Measurements from ENCODE around the gene SNX13.

The SNX13 gene

GRCh38 chr7:17932770-17933169 lies 7.5 kb downstream of the SNX13 start:
- no peak for TF ChIP-seq CTCF (IDR thresholded peaks at IDR 0.05; ENCODE audit: low read depth, low read length)
- Histone ChIP-seq H3K4me3 (ENCODE audit: low read depth, low read length) (no peak overlapping the region), H3K9me3 (ENCODE audit: severe bottlenecking) (no peaks in the 10 kb centered on the region), H3K36me3 (no peaks in the 10 kb centered on the region; the same call in 1 of the 2 replicates), H3K27me3 (ENCODE audit: insufficient read depth, low read depth, severe bottlenecking) (no peaks in the 10 kb centered on the region), H3K27ac (no peak overlapping the region)
- no peak for DNase-seq

GRCh38 chr7:17931069-17931468 lies 9.2 kb downstream of the SNX13 start:
- no peak overlapping the region for H3K27ac ChIP-seq
- H3K9me3 ChIP-seq (ENCODE audit: severe bottlenecking): no peaks in the 10 kb centered on the region
- H3K36me3 ChIP-seq: no peaks in the 10 kb centered on the region; the same call in 1 of the 2 replicates
- no peak for DNase-seq
- TF ChIP-seq CTCF (IDR thresholded peaks at IDR 0.05; ENCODE audit: low read depth, low read length): no peak
- no peak overlapping the region for H3K4me3 ChIP-seq (ENCODE audit: low read depth, low read length)
- no peaks in the 10 kb centered on the region for H3K27me3 ChIP-seq (ENCODE audit: insufficient read depth, low read depth, severe bottlenecking)

GRCh38 chr7:17930546-17930945 lies 9.7 kb downstream of the SNX13 start:
- H3K4me3 ChIP-seq (ENCODE audit: low read depth, low read length): no peak overlapping the region
- TF ChIP-seq CTCF (IDR thresholded peaks at IDR 0.05; ENCODE audit: low read depth, low read length): no peak
- H3K36me3 ChIP-seq: no peaks in the 10 kb centered on the region
- no peaks in the 10 kb centered on the region for H3K9me3 ChIP-seq (ENCODE audit: severe bottlenecking)
- DNase-seq: no peak
- H3K27me3 ChIP-seq (ENCODE audit: insufficient read depth, low read depth, severe bottlenecking): no peaks in the 10 kb centered on the region
- H3K27ac ChIP-seq: no peak overlapping the region

GRCh38 chr7:17929647-17930395 lies 10.5 kb downstream of the SNX13 start:
- Histone ChIP-seq H3K27me3 (ENCODE audit: insufficient read depth, low read depth, severe bottlenecking) (no peaks in the 10 kb centered on the region), H3K27ac (no peak overlapping the region), H3K4me3 (ENCODE audit: low read depth, low read length) (no peak overlapping the region), H3K36me3 (no peaks in the 10 kb centered on the region), H3K9me3 (ENCODE audit: severe bottlenecking) (no peaks in the 10 kb centered on the region)
- no peak for TF ChIP-seq CTCF (IDR thresholded peaks at IDR 0.05; ENCODE audit: low read depth, low read length)
- no peak for DNase-seq

- Histone ChIP-seq H3K9me3 (ENCODE audit: severe bottlenecking) (no peaks in the 10 kb centered on the region), H3K27me3 (ENCODE audit: insufficient read depth, low read depth, severe bottlenecking) (no peaks in the 10 kb centered on the region), H3K27ac (no peak overlapping the region), H3K36me3 (no peaks in the 10 kb centered on the region), H3K4me3 (ENCODE audit: low read depth, low read length) (no peak overlapping the region)
- TF ChIP-seq CTCF (IDR thresholded peaks at IDR 0.05; ENCODE audit: low read depth, low read length): no peak
- DNase-seq: no peak
These were observed 12.2 kb downstream of the SNX13 start for GRCh38 chr7:17928055-17928454.
